DND-41 (cell line): ENCODE results near the gene KRTAP10-9.

ENCODE experiments used
- EZH2 ChIP-seq: IDR thresholded peaks from 3 replicates; pipeline ENCODE4 v1.6.1; 2012; ENCODE audit warnings: borderline replicate concordance, low read depth, mild to moderate bottlenecking, moderate library complexity, low read length, inconsistent platforms; ENCODE audit not compliant: severe bottlenecking
- TF ChIP-seq, protein P1 (sequence below): IDR thresholded peaks from 2 replicates; pipeline ENCODE4 v1.5.1; 2012; ENCODE audit warnings: borderline replicate concordance, low read length, moderate library complexity, mild to moderate bottlenecking; ENCODE audit not compliant: poor library complexity, severe bottlenecking; ENCODE audit errors: extremely low read depth

DNA sequence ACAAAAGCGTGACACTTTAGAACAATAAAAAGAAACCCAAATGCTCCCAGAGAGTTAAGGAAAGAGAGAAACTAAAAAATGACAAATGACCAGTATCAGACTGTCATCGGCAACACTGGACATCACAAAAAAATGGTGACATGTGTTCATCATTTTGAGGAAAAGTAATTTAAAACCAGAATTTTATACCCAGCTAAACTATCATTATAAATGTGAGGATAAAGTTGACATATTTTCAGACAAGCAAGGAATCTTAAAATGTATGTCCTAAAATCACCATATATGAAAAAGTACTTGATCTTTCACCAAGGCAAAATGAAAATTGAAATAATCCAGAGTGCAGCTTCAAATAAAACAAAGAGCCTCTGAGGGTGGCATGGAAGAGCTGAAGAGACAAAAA, 18.0 kb downstream of the KRTAP10-9 start:
- TF ChIP-seq, protein P1, sequence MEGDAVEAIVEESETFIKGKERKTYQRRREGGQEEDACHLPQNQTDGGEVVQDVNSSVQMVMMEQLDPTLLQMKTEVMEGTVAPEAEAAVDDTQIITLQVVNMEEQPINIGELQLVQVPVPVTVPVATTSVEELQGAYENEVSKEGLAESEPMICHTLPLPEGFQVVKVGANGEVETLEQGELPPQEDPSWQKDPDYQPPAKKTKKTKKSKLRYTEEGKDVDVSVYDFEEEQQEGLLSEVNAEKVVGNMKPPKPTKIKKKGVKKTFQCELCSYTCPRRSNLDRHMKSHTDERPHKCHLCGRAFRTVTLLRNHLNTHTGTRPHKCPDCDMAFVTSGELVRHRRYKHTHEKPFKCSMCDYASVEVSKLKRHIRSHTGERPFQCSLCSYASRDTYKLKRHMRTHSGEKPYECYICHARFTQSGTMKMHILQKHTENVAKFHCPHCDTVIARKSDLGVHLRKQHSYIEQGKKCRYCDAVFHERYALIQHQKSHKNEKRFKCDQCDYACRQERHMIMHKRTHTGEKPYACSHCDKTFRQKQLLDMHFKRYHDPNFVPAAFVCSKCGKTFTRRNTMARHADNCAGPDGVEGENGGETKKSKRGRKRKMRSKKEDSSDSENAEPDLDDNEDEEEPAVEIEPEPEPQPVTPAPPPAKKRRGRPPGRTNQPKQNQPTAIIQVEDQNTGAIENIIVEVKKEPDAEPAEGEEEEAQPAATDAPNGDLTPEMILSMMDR = no peak
- TF ChIP-seq EZH2 = no peak
